Natural killer cell (primary cell): ENCODE data around the gene LIMS1. TPM values are rescaled to one million over a fixed set of nuclear protein-coding genes. Genes with fewer than 3 reads are reported as not detected.
"Not testable (repeated sequence)": the region's sequence is repeated elsewhere in the genome, so short reads cannot be mapped to it uniquely, and the experiment has no call there.

Experiments used
- ATAC-seq, 3 donors: fragments of 150-1000 bp in 2 of 3; fragments of 200-7000 bp in 1 of 3; cut with Tn5 transposase; 1 replicate in 1 of 3; 2 replicates in 2 of 3; pipeline ENCODE4 v1.10.0; 2021; ENCODE audit warnings: mild to moderate bottlenecking in 2 of 3, moderate library complexity in 2 of 3
- DNase-seq, 2 donors: peaks; one replicate each; pipeline versions ENCODE4 v3.0.0 to v3.0.0-alpha.2; 2013 to 2021; ENCODE audit warnings: mixed read lengths in 1 of 2
- H3K27ac ChIP-seq: one replicate; pipeline ENCODE4 v1.5.1; 2013; ENCODE audit warnings: mild to moderate bottlenecking, low read length
- H3K27me3 ChIP-seq: one replicate; pipeline ENCODE4 v1.6.1; 2013; ENCODE audit warnings: low read length; ENCODE audit not compliant: control insufficient read depth, insufficient read depth
- H3K36me3 ChIP-seq: one replicate; pipeline ENCODE4 v1.6.1; 2013; ENCODE audit warnings: low read length; ENCODE audit not compliant: control insufficient read depth, insufficient read depth
- H3K4me1 ChIP-seq: one replicate; pipeline ENCODE4 v1.6.1; 2013; ENCODE audit warnings: low read length; ENCODE audit not compliant: control insufficient read depth, insufficient read depth
- H3K4me3 ChIP-seq: one replicate; pipeline ENCODE4 v1.5.1; 2013; ENCODE audit warnings: low read length
- H3K9me3 ChIP-seq: one replicate; pipeline ENCODE4 v1.6.1; 2013; ENCODE audit warnings: low read length; ENCODE audit not compliant: control insufficient read depth, insufficient read depth
- H3K27ac Mint-ChIP-seq, 2 donors: one replicate each; pipeline ENCODE4 v1.8.0; 2022; ENCODE audit warnings: mild to moderate bottlenecking in 2 of 2, mixed read lengths in 2 of 2, moderate library complexity in 1 of 2
- H3K27me3 Mint-ChIP-seq, 2 donors: one replicate each; pipeline ENCODE4 v1.8.0; 2022; ENCODE audit warnings: low read depth in 2 of 2, mixed read lengths in 2 of 2
- H3K36me3 Mint-ChIP-seq: one replicate; pipeline ENCODE4 v1.8.0; 2022; ENCODE audit warnings: mixed read lengths
- H3K4me1 Mint-ChIP-seq, 2 donors: one replicate each; pipeline ENCODE4 v1.8.0; 2022; ENCODE audit warnings: mixed read lengths in 2 of 2
- H3K4me3 Mint-ChIP-seq: one replicate; pipeline ENCODE4 v1.8.0; 2022; ENCODE audit warnings: mild to moderate bottlenecking, moderate library complexity, mixed read lengths
- H3K9me3 Mint-ChIP-seq, 2 donors: one replicate each; pipeline ENCODE4 v1.8.0; 2022; ENCODE audit warnings: mixed read lengths in 2 of 2
- WGBS: methylation state at CpG from one replicate; pipeline ENCODE4 v1.1.7; 2013; ENCODE audit warnings: missing lambda C conversion rate; ENCODE audit not compliant: insufficient coverage; 5-methylcytosine and 5-hydroxymethylcytosine counted together
- intact Hi-C: fragments of 100-400 bp; cut with micrococcal nuclease; formaldehyde crosslinking; loops from one replicate; pipeline ENCODE4 v1.14.2; 2022
- total RNA-seq, 4 donors: library from RNA; stranded (reverse); fragments of 120-200 nt in 1 of 4; gene quantifications; one replicate each; pipeline versions ENCODE4 v1.2.3 to v1.2.4, GENCODE V29; 2013 to 2022

The LIMS1 gene
- total RNA-seq, 3 donors from 2014 or later (not counting 1 experiment from before 2014, with no cell fraction given), result 31.6 to 41.4 (median 34.8) TPM

- H3K36me3 ChIP-seq, H3K4me1 Mint-ChIP-seq, intact Hi-C loops, DNase-seq, H3K4me1 ChIP-seq, H3K4me3 Mint-ChIP-seq, H3K27me3 ChIP-seq, ATAC-seq, H3K27ac ChIP-seq, H3K4me3 ChIP-seq, H3K9me3 Mint-ChIP-seq, H3K36me3 Mint-ChIP-seq, H3K9me3 ChIP-seq, H3K27ac Mint-ChIP-seq, H3K27me3 Mint-ChIP-seq: not testable (repeated sequence)
- 99% methylated on average over 6 of the region's 6 CpGs for WGBS
These were observed 110.2 kb downstream of the LIMS1 start for GRCh38 chr2:108644446-108644845.

GRCh38 chr2:108648796-108649195 lies 114.5 kb downstream of the LIMS1 start:
- H3K4me3 ChIP-seq, H3K27me3 Mint-ChIP-seq, H3K27ac ChIP-seq, H3K9me3 Mint-ChIP-seq, DNase-seq, H3K36me3 ChIP-seq, H3K9me3 ChIP-seq, H3K27me3 ChIP-seq, H3K4me1 Mint-ChIP-seq, H3K4me1 ChIP-seq, intact Hi-C loops, ATAC-seq, H3K4me3 Mint-ChIP-seq, H3K36me3 Mint-ChIP-seq: not testable (repeated sequence)
- H3K27ac Mint-ChIP-seq, result peak overlapping the region in 1 of 2 donors; percentile 5

GRCh38 chr2:108650465-108650864 lies 116.2 kb downstream of the LIMS1 start:
- intact Hi-C loops, H3K4me1 Mint-ChIP-seq, H3K9me3 ChIP-seq, H3K4me3 ChIP-seq, H3K27ac Mint-ChIP-seq, H3K9me3 Mint-ChIP-seq, H3K4me1 ChIP-seq, H3K27me3 Mint-ChIP-seq, H3K27ac ChIP-seq, H3K36me3 Mint-ChIP-seq, ATAC-seq, H3K36me3 ChIP-seq, H3K4me3 Mint-ChIP-seq, DNase-seq, H3K27me3 ChIP-seq: not testable (repeated sequence)
- WGBS, result 98% methylated on average over 6 of the region's 8 CpGs

GRCh38 chr2:108651468-108651867 lies 117.2 kb downstream of the LIMS1 start:
- WGBS, result no CpG with 5 or more reads among the region's 2 CpGs
- H3K36me3 ChIP-seq, H3K27ac ChIP-seq, DNase-seq, H3K4me1 Mint-ChIP-seq, H3K4me1 ChIP-seq, H3K27me3 Mint-ChIP-seq, H3K27me3 ChIP-seq, intact Hi-C loops, H3K4me3 Mint-ChIP-seq, H3K36me3 Mint-ChIP-seq, H3K9me3 Mint-ChIP-seq, H3K4me3 ChIP-seq, H3K9me3 ChIP-seq: not testable (repeated sequence)
- H3K27ac Mint-ChIP-seq, result peak overlapping the region in 1 of 2 donors; percentile 51
- ATAC-seq, result peak in 1 of 3 donors; percentile 35

GRCh38 chr2:108652187-108652931 lies 118.1 kb downstream of the LIMS1 start:
- H3K4me1 Mint-ChIP-seq, intact Hi-C loops, H3K27me3 ChIP-seq, H3K4me1 ChIP-seq, H3K9me3 Mint-ChIP-seq, H3K9me3 ChIP-seq, H3K27me3 Mint-ChIP-seq, H3K4me3 ChIP-seq, H3K36me3 Mint-ChIP-seq, H3K36me3 ChIP-seq: not testable (repeated sequence)
- ATAC-seq (peak; percentile 94), DNase-seq (peak in 1 of 2 donors; percentile 71)
- peak overlapping the region; percentile 30 for H3K27ac ChIP-seq
- WGBS, result 19% methylated on average over 4 of the region's 7 CpGs
- peak overlapping the region; percentile 47 for H3K4me3 Mint-ChIP-seq
- peak overlapping the region; percentile 72 to 75 for H3K27ac Mint-ChIP-seq

GRCh38 chr2:108653425-108653824 lies 119.2 kb downstream of the LIMS1 start:
- H3K9me3 Mint-ChIP-seq, H3K27me3 ChIP-seq, H3K36me3 ChIP-seq, H3K27ac Mint-ChIP-seq, H3K4me1 Mint-ChIP-seq, H3K27me3 Mint-ChIP-seq, H3K4me1 ChIP-seq, H3K9me3 ChIP-seq, DNase-seq, intact Hi-C loops, H3K27ac ChIP-seq, H3K36me3 Mint-ChIP-seq, ATAC-seq, H3K4me3 Mint-ChIP-seq, H3K4me3 ChIP-seq: not testable (repeated sequence)
- no CpG with 5 or more reads among the region's 8 CpGs for WGBS

GRCh38 chr2:108653849-108654248 lies 119.6 kb downstream of the LIMS1 start:
- H3K9me3 ChIP-seq, ATAC-seq, intact Hi-C loops, H3K27me3 ChIP-seq, H3K27ac Mint-ChIP-seq, H3K4me1 Mint-ChIP-seq, H3K4me1 ChIP-seq, H3K36me3 Mint-ChIP-seq, H3K27ac ChIP-seq, H3K4me3 Mint-ChIP-seq, H3K9me3 Mint-ChIP-seq, DNase-seq, H3K4me3 ChIP-seq, H3K27me3 Mint-ChIP-seq, H3K36me3 ChIP-seq: not testable (repeated sequence)
- no CpG with 5 or more reads among the region's 6 CpGs for WGBS

GRCh38 chr2:108654521-108655125 lies 120.4 kb downstream of the LIMS1 start:
- not testable (repeated sequence) for ATAC-seq, H3K36me3 Mint-ChIP-seq

More at GRCh38 chr2:108654521-108655125, 120.4 kb downstream of the LIMS1 start:
- H3K27me3 Mint-ChIP-seq, H3K27me3 ChIP-seq, intact Hi-C loops, H3K36me3 ChIP-seq, H3K4me1 ChIP-seq, DNase-seq, H3K27ac ChIP-seq, H3K9me3 Mint-ChIP-seq, H3K27ac Mint-ChIP-seq, H3K4me3 Mint-ChIP-seq, H3K4me3 ChIP-seq, H3K4me1 Mint-ChIP-seq, H3K9me3 ChIP-seq: not testable (repeated sequence)
- WGBS, result no CpG with 5 or more reads among the region's 13 CpGs
